Activated CD8-positive, alpha-beta memory T cell treated with anti-CD3 and anti-CD28 coated beads for 4 hours (primary cell): ENCODE results near the gene PIK3C2G.
"Not testable (repeated sequence)": the region's sequence is repeated elsewhere in the genome, so short reads cannot be mapped to it uniquely, and the experiment has no call there.

Experiments used
- DNase-seq, 2 donors: peaks; one replicate each; pipeline ENCODE4 v3.0.0-alpha.2; 2020; ENCODE audit warnings: low read depth in 2 of 2

The PIK3C2G gene

GRCh38 chr12:18632848-18633247 lies 371.5 kb downstream of the PIK3C2G start:
- DNase-seq: no peak

GRCh38 chr12:18634382-18634781 lies 373.1 kb downstream of the PIK3C2G start:
- DNase-seq: no peak

- DNase-seq: no peak
These were observed 379.1 kb downstream of the PIK3C2G start for GRCh38 chr12:18640321-18640955.

GRCh38 chr12:18643681-18644080 lies 382.4 kb downstream of the PIK3C2G start:
- no peak for DNase-seq

- no peak for DNase-seq
These were observed 383.2 kb downstream of the PIK3C2G start for GRCh38 chr12:18644564-18644963.

- no peak for DNase-seq
These were observed 385.1 kb downstream of the PIK3C2G start for GRCh38 chr12:18646286-18646890.

GRCh38 chr12:18651525-18651924 lies 390.2 kb downstream of the PIK3C2G start:
- DNase-seq: no peak

GRCh38 chr12:18652596-18652995 lies 391.3 kb downstream of the PIK3C2G start:
- no peak for DNase-seq

GRCh38 chr12:18653465-18653864 lies 392.1 kb downstream of the PIK3C2G start:
- DNase-seq: no peak

GRCh38 chr12:18655351-18655750 lies 394.0 kb downstream of the PIK3C2G start:
- no peak for DNase-seq

GRCh38 chr12:18658179-18658578 lies 396.9 kb downstream of the PIK3C2G start:
- DNase-seq: no peak

GRCh38 chr12:18658829-18659228 lies 397.5 kb downstream of the PIK3C2G start:
- DNase-seq: no peak

- no peak for DNase-seq
These were observed 414.8 kb downstream of the PIK3C2G start for GRCh38 chr12:18676141-18676540.

GRCh38 chr12:18676996-18677588 lies 415.8 kb downstream of the PIK3C2G start:
- no peak for DNase-seq

- DNase-seq: no peak
These were observed 420.5 kb downstream of the PIK3C2G start for GRCh38 chr12:18681818-18682217.

- DNase-seq: no peak
These were observed 422.2 kb downstream of the PIK3C2G start for GRCh38 chr12:18683327-18684013.

- DNase-seq: no peak
These were observed 423.1 kb downstream of the PIK3C2G start for GRCh38 chr12:18684430-18684829.

GRCh38 chr12:18689771-18690170 lies 428.5 kb downstream of the PIK3C2G start:
- DNase-seq: no peak

GRCh38 chr12:18690653-18691052 lies 429.3 kb downstream of the PIK3C2G start:
- no peak for DNase-seq

GRCh38 chr12:18693986-18694385 lies 432.7 kb downstream of the PIK3C2G start:
- not testable (repeated sequence) for DNase-seq

GRCh38 chr12:18696971-18697602 lies 435.8 kb downstream of the PIK3C2G start:
- no peak for DNase-seq
